HUES48 (cell line): Measurements from ENCODE around the gene GRHL1.

ENCODE experiments used
- H3K27ac ChIP-seq: one replicate; pipeline ENCODE4 v1.7.0; 2013; ENCODE audit warnings: low read depth, low read length, inconsistent platforms
- H3K27me3 ChIP-seq: 2 replicates; pipeline ENCODE4 v1.6.1; 2013; ENCODE audit warnings: mild to moderate bottlenecking, low read length; ENCODE audit not compliant: control insufficient read depth, insufficient read depth
- H3K36me3 ChIP-seq: 2 replicates; pipeline ENCODE4 v1.6.1; 2013; ENCODE audit warnings: low read length; ENCODE audit not compliant: control insufficient read depth, insufficient read depth
- H3K4me1 ChIP-seq: 2 replicates; pipeline ENCODE4 v1.6.1; 2013; ENCODE audit warnings: mild to moderate bottlenecking, low read length; ENCODE audit not compliant: control insufficient read depth, insufficient read depth
- H3K4me3 ChIP-seq: 2 replicates; pipeline ENCODE4 v1.5.1; 2013; ENCODE audit warnings: mild to moderate bottlenecking, low read depth, low read length
- H3K9ac ChIP-seq: 2 replicates; pipeline ENCODE4 v1.6.1; 2013; ENCODE audit warnings: mild to moderate bottlenecking, low read depth, low read length, moderate library complexity
- H3K9me3 ChIP-seq: 2 replicates; pipeline ENCODE4 v1.6.1; 2013; ENCODE audit warnings: low read length; ENCODE audit not compliant: control insufficient read depth, insufficient read depth

GRHL1 gene

GRCh38 chr2:10019602-10020400 is 68.3 kb downstream of the GRHL1 start:
- Histone ChIP-seq H3K4me1 (no peaks in the 10 kb centered on the region), H3K9ac (no peak overlapping the region), H3K27ac (no peak overlapping the region), H3K9me3 (no peaks in the 10 kb centered on the region), H3K36me3 (no peaks in the 10 kb centered on the region), H3K4me3 (no peak overlapping the region), H3K27me3 (no peaks in the 10 kb centered on the region)

- Histone ChIP-seq H3K4me1 (no peaks in the 10 kb centered on the region), H3K36me3 (no peaks in the 10 kb centered on the region), H3K27me3 (no peaks in the 10 kb centered on the region), H3K9ac (no peak overlapping the region), H3K4me3 (no peak overlapping the region), H3K27ac (no peak overlapping the region), H3K9me3 (no peaks in the 10 kb centered on the region)
These were observed 70.5 kb downstream of the GRHL1 start for GRCh38 chr2:10022041-10022421.

GRCh38 chr2:10022445-10022844 is 71.0 kb downstream of the GRHL1 start:
- H3K36me3 ChIP-seq, result no peaks in the 10 kb centered on the region
- no peak overlapping the region for H3K27ac ChIP-seq
- no peaks in the 10 kb centered on the region for H3K27me3 ChIP-seq
- no peak overlapping the region for H3K4me3 ChIP-seq
- H3K4me1 ChIP-seq, result no peaks in the 10 kb centered on the region
- no peaks in the 10 kb centered on the region for H3K9me3 ChIP-seq
- H3K9ac ChIP-seq, result no peak overlapping the region

GRCh38 chr2:10022966-10023662 is 71.6 kb downstream of the GRHL1 start:
- Histone ChIP-seq H3K9me3 (no peaks in the 10 kb centered on the region), H3K4me3 (no peak overlapping the region), H3K36me3 (no peaks in the 10 kb centered on the region), H3K27ac (no peak overlapping the region), H3K4me1 (0 out of 2 replicates have a peak, but pooled peaks cover under 1% of the 10 kb centered on the region), H3K27me3 (no peaks in the 10 kb centered on the region), H3K9ac (no peak overlapping the region)

DNA sequence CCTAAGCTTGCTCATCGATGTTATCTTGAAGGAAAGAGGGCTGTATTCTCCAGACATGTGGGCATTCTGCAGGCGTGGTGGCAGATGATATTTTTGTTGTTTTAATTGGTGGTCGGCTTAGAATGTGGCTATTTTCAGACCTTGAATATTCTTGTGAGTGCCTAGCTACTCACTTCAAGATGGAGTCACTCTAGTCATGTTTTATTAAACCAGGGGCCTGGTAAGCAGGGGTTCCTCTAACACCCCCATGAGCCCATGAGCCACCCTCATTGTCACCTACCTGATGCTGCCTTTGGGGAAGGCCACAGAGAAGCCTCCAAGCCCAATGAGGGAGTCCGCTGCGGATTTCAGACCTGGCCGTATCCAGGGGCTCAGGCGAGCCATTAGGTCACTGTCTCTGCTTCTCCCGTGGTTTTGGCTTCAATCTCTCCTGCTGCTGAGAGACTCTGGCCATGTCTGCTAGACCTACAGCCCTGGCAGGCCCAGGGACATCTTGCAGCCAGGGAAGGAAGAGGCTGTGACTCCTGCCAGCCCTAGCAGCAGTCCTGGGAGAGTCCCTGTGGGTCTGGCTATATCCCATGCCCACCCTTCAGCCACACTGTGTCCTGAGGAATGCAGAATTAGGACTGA is 75.6 kb downstream of the GRHL1 start:
- H3K9ac ChIP-seq, result no peak overlapping the region
- H3K9me3 ChIP-seq, result no peaks in the 10 kb centered on the region
- H3K4me1 ChIP-seq, result peaks cover 26% of the 10 kb centered on the region
- H3K27ac ChIP-seq, result no peak overlapping the region
- H3K4me3 ChIP-seq, result no peak overlapping the region
- no peaks in the 10 kb centered on the region for H3K27me3 ChIP-seq
- H3K36me3 ChIP-seq, result no peaks in the 10 kb centered on the region

- Histone ChIP-seq H3K4me3 (no peak overlapping the region), H3K36me3 (no peaks in the 10 kb centered on the region), H3K27ac (no peak overlapping the region), H3K9ac (no peak overlapping the region), H3K27me3 (no peaks in the 10 kb centered on the region), H3K4me1 (peaks cover 26% of the 10 kb centered on the region), H3K9me3 (no peaks in the 10 kb centered on the region)
These were observed 76.3 kb downstream of the GRHL1 start for GRCh38 chr2:10027660-10028330.

DNA sequence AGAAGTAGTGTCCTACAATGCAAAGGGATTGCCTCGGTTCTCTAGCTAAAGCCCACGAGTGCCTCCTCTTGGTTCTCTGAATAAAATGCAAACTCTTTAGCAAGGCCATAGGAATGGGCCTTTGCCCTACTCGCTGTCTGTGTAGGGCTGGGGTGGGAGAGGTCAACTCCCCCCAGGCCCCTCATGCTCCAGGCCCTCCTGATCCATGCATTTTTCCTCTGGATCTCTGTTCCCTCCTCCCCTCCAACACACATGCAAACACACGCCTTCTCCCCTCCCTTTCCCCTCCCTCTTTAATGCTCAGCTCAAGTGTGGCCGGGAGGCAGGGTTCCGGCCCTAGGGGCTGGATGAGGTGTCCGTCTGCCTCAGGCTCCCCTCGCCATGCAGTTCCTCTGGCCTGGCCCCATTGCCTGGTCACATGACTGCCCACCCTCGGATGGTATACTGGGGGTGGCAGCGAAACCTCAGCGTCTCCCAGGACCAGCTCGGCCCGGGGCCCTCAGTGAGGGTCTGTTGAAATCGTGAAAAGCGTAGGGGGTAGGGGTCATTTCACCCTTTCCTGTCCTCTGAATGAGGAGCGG is 77.0 kb downstream of the GRHL1 start:
- Histone ChIP-seq H3K9ac (no peak overlapping the region), H3K27me3 (no peaks in the 10 kb centered on the region), H3K9me3 (no peaks in the 10 kb centered on the region), H3K4me1 (peaks cover 26% of the 10 kb centered on the region), H3K36me3 (no peaks in the 10 kb centered on the region), H3K27ac (peak overlapping the region; percentile 4), H3K4me3 (no peak overlapping the region)

GRCh38 chr2:10028988-10029874 is 77.7 kb downstream of the GRHL1 start:
- H3K27ac ChIP-seq, result peak overlapping the region; percentile 4
- no peaks in the 10 kb centered on the region for H3K9me3 ChIP-seq
- no peak overlapping the region for H3K4me3 ChIP-seq
- no peaks in the 10 kb centered on the region for H3K27me3 ChIP-seq
- H3K36me3 ChIP-seq, result no peaks in the 10 kb centered on the region
- no peak overlapping the region for H3K9ac ChIP-seq
- peaks cover 26% of the 10 kb centered on the region for H3K4me1 ChIP-seq

DNA sequence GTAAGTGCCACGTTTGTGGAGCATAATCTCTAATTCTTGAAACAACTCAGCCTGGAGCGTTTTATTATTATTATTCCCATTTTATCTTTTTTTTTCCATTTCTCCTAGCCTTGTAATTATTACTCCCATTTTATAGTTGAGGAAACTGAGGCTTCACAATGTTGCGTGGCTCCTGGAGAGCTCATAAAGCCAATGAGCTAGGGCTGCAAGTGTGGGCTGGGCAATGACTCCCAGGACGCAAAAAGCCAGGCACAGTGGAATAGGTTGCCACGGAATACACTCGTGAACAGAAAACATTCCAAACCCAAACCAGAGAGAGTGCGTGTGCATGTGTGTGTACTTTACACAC is 78.4 kb downstream of the GRHL1 start:
- peaks cover 26% of the 10 kb centered on the region for H3K4me1 ChIP-seq

GRCh38 chr2:10030311-10030736 is 78.8 kb downstream of the GRHL1 start:
- peaks cover 26% of the 10 kb centered on the region for H3K4me1 ChIP-seq

More for the DNA sequence above, 78.4 kb downstream of the GRHL1 start:
- Histone ChIP-seq H3K27ac (no peak overlapping the region), H3K27me3 (no peaks in the 10 kb centered on the region), H3K9me3 (no peaks in the 10 kb centered on the region), H3K9ac (no peak overlapping the region), H3K4me3 (no peak overlapping the region), H3K36me3 (no peaks in the 10 kb centered on the region)

More at GRCh38 chr2:10030311-10030736, 78.8 kb downstream of the GRHL1 start:
- no peaks in the 10 kb centered on the region for H3K9me3 ChIP-seq
- no peak overlapping the region for H3K27ac ChIP-seq
- H3K4me3 ChIP-seq, result no peak overlapping the region
- no peak overlapping the region for H3K9ac ChIP-seq
- no peaks in the 10 kb centered on the region for H3K27me3 ChIP-seq
- H3K36me3 ChIP-seq, result no peaks in the 10 kb centered on the region
